T-helper 9 cell (primary cell): Measurements from ENCODE around the gene FANCM.
A peak's percentile ranks its signal among the peaks of the same experiment; 100 is the strongest.

Experiments
- DNase-seq: peaks from one replicate; pipeline ENCODE4 v3.0.0-alpha.2; 2020
- total RNA-seq, 2 donors: gene quantifications; one replicate each; lab custom pipeline; 2026; lab: John Stamatoyannopoulos, UW

FANCM gene, protein sequence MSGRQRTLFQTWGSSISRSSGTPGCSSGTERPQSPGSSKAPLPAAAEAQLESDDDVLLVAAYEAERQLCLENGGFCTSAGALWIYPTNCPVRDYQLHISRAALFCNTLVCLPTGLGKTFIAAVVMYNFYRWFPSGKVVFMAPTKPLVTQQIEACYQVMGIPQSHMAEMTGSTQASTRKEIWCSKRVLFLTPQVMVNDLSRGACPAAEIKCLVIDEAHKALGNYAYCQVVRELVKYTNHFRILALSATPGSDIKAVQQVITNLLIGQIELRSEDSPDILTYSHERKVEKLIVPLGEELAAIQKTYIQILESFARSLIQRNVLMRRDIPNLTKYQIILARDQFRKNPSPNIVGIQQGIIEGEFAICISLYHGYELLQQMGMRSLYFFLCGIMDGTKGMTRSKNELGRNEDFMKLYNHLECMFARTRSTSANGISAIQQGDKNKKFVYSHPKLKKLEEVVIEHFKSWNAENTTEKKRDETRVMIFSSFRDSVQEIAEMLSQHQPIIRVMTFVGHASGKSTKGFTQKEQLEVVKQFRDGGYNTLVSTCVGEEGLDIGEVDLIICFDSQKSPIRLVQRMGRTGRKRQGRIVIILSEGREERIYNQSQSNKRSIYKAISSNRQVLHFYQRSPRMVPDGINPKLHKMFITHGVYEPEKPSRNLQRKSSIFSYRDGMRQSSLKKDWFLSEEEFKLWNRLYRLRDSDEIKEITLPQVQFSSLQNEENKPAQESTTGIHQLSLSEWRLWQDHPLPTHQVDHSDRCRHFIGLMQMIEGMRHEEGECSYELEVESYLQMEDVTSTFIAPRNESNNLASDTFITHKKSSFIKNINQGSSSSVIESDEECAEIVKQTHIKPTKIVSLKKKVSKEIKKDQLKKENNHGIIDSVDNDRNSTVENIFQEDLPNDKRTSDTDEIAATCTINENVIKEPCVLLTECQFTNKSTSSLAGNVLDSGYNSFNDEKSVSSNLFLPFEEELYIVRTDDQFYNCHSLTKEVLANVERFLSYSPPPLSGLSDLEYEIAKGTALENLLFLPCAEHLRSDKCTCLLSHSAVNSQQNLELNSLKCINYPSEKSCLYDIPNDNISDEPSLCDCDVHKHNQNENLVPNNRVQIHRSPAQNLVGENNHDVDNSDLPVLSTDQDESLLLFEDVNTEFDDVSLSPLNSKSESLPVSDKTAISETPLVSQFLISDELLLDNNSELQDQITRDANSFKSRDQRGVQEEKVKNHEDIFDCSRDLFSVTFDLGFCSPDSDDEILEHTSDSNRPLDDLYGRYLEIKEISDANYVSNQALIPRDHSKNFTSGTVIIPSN (N-terminal part only)
- 14.5 to 22.7 reads per million in 2 donors for total RNA-seq

GRCh38 chr14:45135659-45136395 is at the start of gene FANCM:
FANCM (plus strand) TSS chr14:45135930; CDS start chr14:45136032, 102 bp downstream.
- DNase-seq = peak; percentile 75

- DNase-seq = no peak
Observed at GRCh38 chr14:45089813-45090212, 45.9 kb upstream of the FANCM start.

DNA sequence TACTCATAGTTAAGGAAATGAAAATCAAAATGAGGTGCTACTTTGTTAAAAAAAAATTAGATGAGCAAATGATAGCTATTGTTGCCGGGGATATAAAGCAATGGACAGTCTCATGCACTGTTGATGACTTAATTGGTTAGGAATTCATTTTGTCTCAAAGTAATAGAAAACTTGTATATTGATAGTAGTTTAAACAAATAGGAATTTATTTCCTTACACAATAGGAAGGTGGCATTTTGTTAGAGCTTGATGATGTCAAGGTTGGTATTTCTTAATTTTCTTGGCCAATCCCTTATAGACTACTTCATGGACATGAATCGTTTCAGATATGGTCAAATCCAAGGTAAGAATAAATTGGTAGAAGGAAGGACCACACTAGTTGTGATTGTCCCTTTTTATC is 44.0 kb upstream of the FANCM start:
- DNase-seq = no peak

DNA sequence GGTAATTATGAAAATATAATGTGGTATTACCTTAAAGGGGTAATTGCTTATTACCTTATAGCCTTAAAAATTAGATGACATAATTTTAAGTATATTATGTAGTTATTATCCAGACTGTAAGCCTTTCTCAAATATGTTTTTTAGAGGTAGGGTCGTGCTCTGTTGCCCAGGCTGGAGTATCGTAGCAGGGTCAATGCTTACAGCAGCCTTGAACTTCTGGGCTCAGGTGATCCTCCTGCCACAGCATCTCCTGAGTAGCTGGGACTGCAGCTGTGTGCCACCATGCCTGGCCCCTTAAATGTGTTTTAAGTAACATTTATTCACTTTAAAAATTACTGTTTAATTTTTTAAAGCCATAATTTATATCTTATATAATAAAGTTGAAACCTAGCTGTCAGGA is 41.5 kb upstream of the FANCM start:
- no peak for DNase-seq

DNA sequence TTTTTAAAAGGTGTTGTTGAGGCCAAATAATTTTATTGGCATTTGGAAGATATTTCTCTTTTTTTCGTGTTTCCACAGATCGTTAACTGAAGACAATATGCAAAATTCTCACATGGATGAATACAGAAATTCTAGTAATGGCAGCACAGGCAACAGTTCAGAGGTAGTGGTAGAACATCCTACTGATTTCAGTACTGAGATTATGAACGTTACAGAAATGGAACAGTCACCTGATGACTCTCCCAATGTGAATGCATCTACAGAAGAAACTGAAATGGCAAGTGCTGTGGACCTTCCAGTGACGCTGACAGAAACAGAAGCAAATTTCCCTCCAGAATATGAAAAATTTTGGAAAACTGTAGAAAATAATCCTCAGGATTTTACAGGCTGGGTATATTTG is 40.6 kb upstream of the FANCM start:
- DNase-seq = no peak

DNA sequence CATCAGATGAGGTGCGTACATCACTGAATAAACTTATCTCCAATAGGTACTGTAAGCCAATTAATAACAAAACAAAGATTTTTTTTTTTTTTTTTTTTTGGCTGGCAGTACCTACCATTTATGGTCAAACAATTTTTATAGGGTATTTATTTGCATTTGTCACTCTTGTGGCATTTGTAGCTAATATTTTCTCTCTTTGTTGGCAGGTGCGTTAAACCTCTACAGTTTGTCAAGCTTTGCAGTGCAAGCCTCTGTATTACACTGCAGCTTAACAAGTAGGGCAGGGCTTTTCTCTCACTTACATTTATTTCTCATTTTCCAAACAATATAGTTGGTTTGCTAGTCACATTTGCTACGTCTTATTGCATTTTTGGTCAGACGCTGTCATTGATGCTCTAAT is 39.5 kb upstream of the FANCM start:
- no peak for DNase-seq

DNA sequence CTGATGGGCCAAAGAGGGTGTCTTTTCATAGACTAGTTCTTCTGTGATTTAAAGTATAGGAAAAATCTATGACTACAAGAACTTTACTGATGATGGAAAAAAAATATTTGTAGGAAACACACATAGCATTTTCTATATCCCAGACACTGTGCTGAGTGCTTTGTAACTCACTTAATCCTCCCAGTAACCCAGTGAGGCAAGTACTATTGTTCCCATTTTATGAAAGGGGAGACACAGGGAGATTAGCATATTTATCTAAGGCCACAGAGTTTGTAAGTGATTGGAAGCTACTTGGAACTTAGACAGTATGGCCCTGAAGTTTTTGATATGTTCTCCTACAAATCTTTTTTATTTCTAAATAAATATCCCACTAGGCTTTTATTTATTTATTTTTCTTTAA is 31.9 kb upstream of the FANCM start:
- no peak for DNase-seq

DNA sequence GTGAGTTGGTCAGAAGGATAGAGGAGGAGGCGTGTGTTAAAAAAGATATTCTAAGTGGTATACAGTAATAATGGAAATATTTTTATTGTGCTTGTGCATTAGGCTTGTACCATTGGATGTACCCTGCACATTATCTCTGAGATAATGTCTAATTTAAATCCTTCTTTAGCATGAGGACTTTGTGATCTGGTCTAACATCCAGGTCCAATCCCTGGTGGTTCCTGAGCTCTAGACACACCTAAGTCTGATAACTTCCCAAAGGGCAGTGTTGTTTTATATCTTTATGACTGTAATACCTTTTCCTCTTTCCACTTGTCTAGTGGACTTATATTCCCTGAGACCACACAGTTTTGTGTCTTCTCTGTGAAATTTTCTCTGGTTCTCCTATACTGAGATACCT is 31.2 kb upstream of the FANCM start:
- DNase-seq = no peak

GRCh38 chr14:45112896-45113781 is 22.6 kb upstream of the FANCM start:
- DNase-seq = no peak

DNA sequence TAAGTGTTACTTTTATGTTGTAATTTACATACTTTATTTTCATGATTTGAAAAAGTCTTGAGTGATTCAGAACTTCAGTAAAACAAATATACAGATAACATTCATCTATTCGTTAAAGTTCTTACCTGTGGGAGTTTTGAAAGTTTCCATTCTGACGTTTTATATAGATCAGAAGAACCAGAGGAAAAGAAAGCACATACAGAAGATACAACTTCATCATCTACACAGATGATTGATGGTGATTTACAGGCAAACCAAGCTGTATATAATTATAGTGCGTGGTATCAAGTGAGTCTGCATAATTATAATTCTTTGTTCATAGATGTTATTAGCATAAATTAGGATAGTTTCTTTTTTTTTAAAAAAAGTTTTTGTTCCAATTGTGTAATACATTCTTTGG is 21.4 kb upstream of the FANCM start:
- no peak for DNase-seq

DNA sequence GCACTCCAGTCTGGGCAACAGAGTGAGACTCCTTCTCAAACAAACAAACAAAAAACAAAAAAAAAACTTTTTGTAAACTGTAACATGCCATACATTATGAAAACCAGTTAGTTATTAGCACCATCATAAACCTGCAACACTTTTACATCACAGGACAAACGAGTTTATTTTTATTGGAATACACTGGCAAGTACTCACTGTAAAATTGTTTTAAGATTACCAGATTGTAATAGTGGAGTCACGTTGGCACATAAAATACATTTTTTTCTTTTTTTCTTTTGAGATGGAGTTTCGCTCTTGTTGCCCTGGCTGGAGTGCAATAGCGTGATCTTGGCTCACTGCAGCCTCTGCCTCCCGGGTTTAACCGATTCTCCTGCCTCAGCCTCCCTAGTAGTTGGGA is 17.1 kb upstream of the FANCM start:
- no peak for DNase-seq

- no peak for DNase-seq
Observed at GRCh38 chr14:45120096-45120495, 15.6 kb upstream of the FANCM start.

- no peak for DNase-seq
Observed at GRCh38 chr14:45123271-45123670, 12.5 kb upstream of the FANCM start.

GRCh38 chr14:45125754-45126153 is 10.0 kb upstream of the FANCM start:
- DNase-seq = no peak

DNA sequence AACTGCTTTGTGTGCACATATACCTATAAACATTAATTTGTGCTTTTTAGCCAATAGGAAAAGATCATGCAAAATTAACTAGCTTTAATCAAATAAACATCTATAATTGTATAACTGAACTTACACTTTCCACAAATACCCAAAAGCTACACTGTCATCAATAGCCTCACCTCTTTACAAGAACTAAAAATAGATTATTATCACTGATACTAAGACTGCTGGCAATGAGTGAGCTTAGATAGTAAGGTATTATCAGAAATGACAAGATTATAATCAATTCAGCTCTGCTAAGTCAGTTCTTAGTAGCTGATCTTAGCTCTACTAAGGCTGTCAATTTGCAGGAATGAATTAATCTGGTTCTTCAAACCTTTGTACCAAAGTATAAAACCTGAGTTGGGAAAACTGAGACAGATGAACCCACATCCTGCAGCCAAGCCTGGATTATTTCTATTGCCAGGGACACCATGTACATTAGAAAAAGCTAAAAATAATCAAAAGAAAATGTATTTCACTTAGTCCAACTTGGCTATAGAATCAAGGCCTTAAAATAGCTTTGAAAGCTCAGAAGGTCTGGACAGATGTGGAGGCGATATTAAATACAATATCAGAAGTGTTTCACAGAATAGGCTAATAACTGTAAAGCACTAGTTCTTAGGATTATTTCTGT is 6.6 kb upstream of the FANCM start:
- DNase-seq = no peak

- no peak for DNase-seq
Observed at GRCh38 chr14:45133683-45134050, 2.1 kb upstream of the FANCM start.

DNA sequence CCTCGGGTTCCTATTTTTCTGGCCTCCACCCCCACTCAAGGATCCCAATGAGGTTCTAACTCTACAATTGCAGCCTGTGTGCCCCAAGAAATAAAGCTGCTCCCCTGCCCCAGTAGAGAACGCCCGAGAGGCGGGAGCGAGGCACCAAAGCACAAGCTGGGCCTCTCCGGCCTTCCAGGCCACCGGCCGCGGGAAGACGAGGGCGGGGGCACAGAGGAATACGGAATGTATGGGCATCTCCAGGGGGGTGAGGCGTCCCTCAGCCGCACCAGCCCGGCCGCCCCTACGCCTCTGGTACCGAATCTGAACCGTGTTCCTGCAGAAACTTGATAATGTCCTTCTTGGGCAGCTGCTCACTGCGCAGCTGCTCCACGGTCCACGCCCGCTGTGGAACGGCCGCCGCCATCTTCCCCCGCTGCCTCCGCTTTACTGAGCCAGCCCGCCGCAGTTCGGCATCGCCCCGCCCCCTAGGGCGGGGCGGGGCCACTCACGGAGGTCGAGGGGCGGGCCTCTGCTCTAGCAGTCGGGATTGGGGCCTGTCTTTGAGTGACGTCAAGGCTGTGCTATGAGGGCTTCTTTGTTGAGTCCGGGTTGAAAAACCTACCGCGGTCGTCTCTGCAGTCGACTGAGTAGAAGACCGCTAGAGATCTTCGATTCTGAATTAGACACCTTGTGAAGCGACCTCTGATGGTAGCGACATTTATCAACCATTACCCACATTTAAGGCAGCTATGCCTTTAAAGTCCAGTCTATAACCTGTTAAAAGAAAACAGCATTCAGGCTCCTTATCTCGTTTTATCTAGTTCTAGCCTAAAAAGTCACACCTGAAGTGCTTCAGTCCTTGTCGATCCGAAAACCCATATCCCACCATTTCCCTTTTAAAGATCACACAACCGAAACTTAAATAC is 1.4 kb upstream of the FANCM start, which contains the start of gene FKBP3:
TSS of gene FKBP3 (minus strand) at position 431 of the 908 bp plus-strand sequence. CDS start at position 406, 25 bp downstream.
- peak; percentile 90 for DNase-seq

DNA sequence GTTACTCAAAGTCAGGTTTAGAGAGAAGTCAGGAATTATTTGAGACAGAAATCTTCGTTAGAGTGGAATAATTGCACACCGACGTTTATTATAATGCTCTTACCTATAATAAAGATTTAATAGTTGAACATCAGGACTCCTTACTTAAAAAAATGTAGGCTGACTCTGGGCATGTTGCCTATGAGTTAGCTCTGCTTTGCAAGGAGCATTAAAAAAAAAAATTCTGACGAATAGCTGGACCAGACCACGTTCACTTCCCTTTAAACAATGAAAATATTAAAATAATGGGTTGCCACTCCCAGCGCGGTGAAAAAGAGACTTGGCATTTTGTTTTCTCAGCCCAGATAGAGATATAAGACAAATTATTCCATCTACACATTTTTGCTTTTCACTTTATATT is 574 bp upstream of the FANCM start:
- DNase-seq = no peak

DNA sequence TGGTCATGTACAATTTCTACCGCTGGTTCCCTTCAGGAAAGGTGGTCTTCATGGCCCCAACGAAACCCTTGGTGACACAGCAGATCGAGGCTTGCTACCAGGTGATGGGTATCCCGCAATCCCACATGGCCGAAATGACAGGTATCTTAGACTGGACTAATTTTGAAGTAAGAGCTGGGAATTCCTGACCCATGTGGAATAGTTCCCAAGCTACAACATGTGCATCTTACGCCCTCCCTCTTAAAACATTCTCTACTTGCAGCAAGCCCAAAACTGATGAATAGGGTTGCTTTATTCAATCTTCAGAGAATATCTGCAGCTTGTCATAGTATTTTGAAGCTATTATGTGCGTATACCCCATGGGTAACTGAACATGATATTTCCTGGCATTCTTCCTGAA is 669 bp downstream of the FANCM start:
- no peak for DNase-seq
